Right renal pelvis (tissue), 4 donors: ENCODE measurements around the gene CNOT1. TPM values are rescaled to one million over a fixed set of nuclear protein-coding genes. Genes with fewer than 3 reads are reported as not detected.
"Not testable (repeated sequence)": the region's sequence is repeated elsewhere in the genome, so short reads cannot be mapped to it uniquely, and the experiment has no call there.

Source experiments
- DNase-seq, 4 donors: peaks; one replicate each; pipeline ENCODE4 v3.0.0-alpha.2; 2013; ENCODE audit warnings: low read depth in 4 of 4, low spot score in 3 of 4, missing footprints in 1 of 4
- polyA plus RNA-seq, 4 donors: library from polyadenylated mRNA; unstranded; fragments of 120-200 nt; gene quantifications; one replicate each; pipeline ENCODE4 v1.2.1, GENCODE V29; 2013; ENCODE audit not compliant: insufficient read length in 4 of 4

Gene CNOT1
- polyA plus RNA-seq = 100 to 1,000 TPM; 161 to 182 (median 174) TPM

DNA sequence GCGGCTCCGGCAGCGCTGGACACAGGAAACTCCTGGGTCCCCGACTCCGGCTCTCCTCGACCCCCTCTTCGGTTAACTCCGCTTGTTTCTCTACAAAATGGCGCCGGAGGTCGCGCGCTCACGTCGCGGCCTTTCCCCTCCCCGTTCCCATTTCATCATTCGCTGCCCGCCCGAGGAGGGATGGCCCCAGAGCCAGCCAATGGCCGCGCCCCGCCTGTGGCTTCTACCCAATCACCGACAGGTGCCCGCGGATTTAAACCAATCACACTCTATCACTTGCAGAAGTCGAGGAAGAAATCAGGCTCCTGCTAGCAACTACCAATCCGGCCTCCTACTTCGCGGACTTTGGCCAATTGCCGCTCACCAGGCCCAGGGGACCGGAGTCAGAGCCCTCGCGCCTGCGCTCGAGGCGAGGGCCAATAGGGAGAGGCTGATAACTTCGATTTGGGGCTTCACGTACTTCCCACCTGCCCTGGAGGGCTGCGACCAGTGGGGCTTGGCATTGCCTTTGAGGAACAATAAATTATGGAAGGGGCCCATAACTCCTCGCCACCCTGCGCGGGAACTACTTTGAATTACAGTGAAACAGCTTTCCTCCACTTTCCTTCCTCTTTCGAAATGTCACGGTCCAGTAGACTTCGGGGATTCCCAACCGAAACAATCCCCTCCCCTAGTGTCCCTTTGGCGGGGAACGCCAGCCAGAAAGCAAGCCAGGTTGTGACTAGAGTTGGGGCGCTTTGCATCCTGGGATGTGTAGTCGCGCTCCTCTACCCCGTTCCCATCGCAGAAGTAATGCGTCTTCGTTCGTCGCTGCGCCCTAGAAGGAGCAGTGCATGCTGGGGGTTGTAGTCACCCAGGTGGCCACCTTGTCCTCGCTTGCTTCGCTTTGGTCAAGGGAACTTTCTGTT lies at the start of gene CNOT1:
CNOT1 (minus strand) TSS at position 94 of the 908 bp plus-strand sequence. CDS start 30,489 bp downstream, outside the sequence.
- peak; percentile 96 to 97 (median 96) for DNase-seq

DNA sequence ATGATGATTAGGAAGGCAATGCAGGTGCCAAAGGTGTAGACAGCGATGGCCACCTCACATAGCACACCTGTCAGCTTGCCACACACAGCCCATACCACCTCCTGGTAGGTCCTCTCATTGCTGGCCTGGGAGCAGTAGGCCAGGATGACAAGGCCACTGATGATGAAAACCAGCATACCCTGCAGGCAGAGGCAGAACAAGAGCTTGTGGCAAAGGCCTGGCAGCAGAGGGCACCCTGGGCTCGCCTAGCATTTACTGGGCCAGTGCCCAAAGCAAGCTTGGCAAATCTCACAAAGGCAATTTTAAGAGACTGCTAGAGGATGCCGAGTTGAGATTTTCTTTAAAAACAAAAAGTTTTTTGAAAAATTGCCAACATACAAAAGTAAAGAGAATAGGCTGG lies 49.1 kb upstream of the CNOT1 start:
- no peak for DNase-seq

DNA sequence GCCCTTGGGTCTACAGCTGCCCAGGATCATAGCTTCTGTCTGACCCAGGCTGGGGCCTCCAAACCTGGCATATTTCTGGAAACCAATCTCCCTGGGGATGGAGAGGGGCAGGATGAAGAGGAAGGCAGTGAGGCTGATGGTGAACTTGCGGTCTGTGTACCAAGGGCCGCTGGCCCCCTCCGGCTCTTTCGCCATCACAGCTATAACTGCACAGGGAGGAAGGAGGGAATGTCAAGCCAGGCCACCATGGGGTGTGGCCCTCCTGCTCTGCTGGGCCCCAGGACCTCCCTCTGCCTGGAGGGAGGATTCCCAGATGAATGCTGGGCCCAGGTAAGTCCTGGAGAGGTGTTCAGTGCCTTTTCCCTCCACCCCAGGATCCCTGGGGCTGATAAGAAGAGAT lies 48.6 kb upstream of the CNOT1 start:
- DNase-seq = no peak

DNA sequence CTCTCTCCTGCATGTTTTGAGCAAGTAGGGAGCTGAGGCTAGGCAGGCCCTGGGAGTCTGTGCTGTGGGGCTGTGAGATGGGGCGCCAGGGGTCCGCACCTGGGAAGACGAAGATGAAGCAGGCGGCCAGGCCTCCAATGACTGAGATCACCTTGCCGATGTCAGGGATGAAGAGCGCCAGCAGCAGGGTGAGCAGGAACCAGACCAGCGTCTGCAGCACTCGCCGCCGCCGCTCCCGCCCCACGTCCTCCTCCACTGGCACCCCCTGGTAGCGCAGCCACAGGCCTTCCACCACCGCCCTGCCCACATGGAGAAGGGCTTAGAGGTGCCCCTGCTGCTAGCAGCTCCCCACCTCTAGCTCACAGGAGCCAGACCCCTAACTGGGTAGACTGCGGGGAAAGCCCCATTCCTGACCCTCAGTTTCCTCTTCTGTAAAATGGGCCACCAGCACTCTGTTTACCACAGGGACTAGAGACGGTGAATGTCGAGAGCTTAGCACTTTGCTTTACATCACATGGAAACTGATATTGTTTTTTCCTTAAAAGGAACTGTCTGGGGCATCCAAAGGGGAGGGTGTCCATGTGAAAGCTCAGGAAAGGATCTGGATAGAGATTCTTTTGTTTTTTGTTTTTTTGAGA lies 41.4 kb upstream of the CNOT1 start:
- no peak for DNase-seq

DNA sequence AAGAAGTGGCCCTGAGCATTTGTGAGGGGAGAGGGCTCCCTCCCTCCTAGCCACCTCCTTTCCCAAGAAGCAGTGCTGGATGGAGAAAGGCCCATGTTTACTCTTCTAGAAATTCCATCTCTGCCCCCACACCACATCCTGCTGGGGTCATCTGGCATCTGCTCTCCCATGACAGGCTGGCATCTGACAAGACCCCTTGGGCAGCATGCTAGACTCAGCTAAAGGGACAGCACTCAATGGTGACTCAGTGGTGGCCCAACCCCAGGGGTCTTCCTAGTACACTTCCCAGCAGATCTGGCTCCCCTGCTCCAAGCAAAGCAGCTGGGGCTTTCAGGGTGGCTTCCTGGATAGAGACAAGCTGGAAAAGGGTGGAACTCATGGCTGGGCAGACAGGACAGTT lies 40.6 kb upstream of the CNOT1 start:
- DNase-seq = no peak

DNA sequence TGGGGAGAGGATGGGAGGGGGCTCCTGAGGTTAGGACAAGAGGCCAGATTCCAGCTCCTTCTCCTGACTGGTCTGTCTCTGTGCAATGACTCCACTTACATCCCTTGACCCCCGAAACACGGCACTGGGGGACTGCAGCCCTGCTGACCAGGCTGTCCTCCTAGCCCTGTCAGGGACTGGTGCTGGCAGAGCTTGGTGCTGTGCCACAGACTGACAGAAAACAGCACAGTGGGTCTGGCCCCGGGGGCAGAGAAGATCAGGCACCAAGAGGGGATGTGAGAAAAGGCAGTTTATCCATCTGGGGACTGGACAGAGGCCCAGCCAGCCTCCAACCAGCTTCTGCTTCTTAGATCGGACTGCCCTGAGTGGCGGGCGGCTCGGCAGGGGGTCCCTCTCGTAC lies 35.6 kb upstream of the CNOT1 start:
- DNase-seq = no peak

DNA sequence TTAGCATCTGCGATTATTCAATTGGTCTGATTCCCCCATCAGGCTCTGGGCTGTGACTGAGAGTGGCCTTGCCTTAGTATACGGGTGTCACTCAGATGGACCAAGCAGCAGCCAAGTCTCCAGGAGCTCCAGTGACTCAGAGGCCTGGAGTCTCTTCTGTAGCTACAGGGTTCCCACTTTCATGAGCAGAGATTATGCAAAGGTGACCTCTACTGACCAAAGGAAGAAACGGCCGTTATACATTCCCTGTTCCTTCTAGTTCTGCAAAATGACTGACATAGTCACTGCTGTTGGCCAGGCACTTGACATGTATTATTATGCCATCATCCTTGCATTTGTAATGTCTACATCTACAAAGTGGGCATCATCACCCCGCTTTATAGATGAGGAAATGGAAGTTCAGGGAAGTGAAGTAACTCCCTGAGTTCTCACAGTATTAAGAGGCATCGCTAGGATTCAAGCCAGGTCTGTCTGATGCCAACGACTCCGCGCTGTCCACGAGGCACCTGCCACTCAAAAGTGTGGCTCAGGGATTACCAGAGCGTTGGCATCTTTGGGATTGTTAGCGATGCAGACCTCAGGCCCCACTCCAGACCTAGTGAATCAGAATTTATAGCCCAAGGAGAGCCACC lies 31.7 kb upstream of the CNOT1 start:
- peak; percentile 32 to 48 (median 38) for DNase-seq

DNA sequence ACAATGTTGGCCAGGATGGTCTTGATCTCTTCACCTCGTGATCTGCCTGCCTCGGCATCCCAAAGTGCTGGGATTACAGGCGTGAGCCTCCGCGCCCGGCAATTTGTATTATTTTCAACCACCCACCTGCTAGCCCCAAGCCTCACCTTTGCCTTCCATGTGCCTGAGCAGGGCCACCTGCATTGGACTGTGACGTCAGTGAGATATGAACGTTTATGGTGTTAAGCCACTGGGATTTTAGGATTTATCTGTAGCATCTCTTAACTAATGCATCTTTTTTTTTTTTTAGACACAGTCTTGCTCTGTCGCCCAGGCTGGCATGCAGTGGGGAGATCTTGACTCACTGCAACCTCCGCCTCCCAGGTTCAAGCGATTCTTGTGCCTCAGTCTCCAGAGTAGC lies 30.3 kb upstream of the CNOT1 start:
- DNase-seq = not testable (repeated sequence)

DNA sequence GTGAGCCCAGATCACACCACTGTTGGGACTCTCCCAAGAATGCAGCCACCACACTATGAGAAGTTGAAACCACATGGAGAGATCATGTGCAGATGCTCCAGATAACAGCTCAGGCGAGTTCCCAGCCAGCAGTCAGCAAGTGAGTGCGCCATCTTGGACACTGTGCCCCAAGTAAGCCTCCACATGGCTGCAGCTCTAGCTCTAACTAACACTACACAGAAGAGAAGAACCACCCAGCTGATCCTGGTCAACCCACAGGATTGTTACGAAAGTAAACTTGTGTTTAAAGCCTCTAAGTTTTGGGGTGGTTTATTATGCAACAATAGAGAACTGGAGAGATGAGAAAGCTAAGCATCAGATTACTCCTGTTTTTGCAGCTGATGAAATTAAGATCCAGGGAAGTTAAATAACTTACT lies 29.2 kb upstream of the CNOT1 start:
- DNase-seq = no peak

DNA sequence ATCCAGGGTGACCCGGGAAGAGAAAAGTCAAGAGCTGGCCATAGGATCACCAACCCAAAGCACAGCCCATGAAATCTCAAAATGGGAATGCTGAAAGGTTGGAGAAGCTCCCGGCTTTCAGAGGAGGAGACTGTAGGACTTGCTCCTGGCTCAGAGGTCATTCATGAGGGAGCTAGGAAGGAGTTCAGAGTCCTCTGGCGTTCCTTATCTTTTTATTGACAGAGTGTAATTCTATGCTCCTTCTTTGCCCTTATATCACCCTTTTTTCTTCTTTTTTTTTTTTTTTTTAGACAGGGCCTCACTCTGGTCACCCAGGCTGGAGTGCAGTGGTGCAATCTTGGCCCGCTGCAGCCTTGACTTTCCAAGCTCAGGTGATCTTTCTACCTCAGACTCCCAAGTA lies 27.3 kb upstream of the CNOT1 start:
- DNase-seq = no peak

DNA sequence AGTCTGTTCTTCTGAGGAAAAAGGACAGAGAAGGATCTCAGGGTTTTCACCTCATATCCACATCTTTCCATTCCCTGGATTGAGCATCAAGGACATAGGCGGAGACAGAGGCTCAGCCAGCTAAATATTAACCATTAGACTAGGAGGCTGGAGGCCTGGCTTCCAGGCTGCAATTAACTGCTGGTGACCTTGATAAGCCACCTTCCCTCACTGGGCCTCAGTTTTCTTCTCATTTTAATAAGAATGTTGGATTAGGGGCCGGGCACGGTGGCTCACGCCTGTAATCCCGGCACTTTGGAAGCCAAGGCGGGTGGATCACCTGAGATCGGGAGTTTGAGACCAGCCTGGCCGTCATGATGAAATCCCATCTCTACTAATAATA lies 25.6 kb upstream of the CNOT1 start:
- DNase-seq = no peak

DNA sequence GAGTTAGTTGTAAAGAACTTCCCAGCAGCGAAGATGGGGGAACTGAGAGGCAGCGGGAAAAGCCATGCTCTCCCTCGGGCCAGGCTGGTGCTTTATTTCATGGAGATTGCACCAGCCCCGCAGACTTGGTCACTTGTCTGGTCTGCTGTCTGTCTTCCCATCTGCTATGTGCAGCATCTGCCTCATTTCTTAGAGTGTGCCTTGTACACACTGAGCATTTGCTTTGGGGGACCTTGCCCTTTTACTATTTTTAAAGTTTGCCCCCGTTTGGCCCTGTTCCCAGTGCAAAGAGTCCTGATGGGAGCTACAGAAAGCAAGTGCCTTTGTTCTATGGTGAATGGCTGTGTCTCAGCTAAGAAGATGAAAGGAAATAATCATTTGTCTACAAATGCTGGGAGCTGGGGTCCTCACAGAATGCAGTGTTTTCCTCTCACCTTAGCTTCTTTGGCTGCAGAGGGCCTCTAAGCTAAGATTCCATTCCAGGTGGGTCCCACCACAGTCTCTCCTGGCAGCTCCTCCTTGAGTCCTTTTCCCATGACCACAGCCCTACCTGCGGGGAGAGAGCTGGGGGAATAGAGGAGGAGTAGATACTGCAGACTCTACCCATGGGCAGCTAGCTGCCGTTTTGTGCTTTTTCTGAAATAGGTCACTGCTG lies 25.1 kb upstream of the CNOT1 start:
- no peak for DNase-seq

DNA sequence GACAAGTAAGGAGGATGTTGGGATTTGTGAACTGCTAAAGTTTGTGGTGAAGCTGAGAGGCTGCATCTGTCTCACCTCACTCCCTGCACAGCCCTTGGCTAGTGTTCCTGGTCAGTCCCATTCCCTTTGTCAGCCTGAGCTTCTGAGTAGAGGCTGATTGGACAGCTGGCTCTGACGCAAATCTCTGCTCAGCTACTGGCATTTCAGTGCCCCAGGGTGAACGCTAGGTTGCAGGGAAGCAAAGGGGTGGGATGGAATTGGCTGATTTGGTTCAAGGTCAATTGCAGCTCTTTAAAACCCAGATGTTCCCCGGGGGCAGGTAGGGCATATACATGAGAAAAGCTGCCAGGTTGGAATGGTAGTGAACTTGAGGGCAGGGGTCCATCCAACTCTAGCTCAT lies 23.1 kb upstream of the CNOT1 start:
- DNase-seq = no peak

DNA sequence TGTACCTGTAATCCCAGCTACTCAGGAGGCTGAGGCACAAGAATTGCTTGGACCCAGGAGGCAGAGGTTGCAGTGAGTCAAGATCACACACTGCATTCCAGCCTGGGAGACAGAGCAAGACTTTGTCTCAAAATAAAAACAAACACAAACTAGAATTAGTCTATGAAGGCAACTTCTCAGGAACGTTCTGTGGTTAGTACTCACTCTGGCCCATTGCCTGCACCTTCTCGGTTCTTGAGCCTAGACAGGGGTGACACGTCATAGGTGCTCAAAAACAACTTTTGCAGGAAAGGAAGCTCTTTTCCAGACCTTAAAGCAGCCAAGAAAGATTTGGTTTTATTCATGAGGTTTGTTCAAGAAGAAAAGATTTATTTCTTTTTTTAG lies 22.3 kb upstream of the CNOT1 start:
- DNase-seq = no peak

DNA sequence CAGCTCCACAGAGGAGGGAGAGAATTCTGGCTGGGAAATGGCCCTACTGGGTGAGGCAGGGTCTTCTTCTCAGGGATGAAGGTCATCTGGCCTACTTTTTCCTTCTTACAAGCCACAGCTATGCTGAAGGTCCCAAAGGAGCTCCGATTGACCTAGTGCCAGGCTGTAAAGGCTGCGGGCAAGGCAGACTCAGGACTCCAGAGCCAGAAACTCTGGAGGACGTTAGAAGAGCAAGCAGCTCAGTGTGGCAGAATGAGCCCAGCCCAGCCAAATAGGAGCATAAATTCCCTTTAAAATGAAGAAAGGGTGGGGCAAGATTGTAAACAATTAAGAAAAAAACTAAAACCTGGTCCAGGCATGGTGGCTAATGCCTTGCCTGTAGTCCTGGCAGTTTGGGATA lies 20.1 kb upstream of the CNOT1 start:
- no peak for DNase-seq

DNA sequence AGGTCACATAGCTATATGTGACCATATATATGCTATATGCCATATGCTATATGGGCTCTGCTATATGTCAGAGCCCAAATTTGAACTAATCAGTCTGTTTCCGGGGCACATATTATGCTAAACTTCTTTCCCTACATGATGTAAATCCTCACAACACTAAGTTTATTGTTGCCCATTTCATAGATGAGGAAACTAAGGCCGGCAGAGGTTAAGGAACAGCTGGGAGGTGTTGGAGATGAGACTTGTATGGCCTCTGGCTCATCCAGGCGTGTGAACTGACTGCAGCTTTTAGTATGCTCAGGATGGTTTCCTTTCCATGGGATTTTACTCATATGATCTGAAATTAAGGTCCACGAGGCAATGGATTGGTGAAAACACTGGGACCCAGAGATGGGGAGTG lies 17.5 kb upstream of the CNOT1 start:
- DNase-seq = no peak

DNA sequence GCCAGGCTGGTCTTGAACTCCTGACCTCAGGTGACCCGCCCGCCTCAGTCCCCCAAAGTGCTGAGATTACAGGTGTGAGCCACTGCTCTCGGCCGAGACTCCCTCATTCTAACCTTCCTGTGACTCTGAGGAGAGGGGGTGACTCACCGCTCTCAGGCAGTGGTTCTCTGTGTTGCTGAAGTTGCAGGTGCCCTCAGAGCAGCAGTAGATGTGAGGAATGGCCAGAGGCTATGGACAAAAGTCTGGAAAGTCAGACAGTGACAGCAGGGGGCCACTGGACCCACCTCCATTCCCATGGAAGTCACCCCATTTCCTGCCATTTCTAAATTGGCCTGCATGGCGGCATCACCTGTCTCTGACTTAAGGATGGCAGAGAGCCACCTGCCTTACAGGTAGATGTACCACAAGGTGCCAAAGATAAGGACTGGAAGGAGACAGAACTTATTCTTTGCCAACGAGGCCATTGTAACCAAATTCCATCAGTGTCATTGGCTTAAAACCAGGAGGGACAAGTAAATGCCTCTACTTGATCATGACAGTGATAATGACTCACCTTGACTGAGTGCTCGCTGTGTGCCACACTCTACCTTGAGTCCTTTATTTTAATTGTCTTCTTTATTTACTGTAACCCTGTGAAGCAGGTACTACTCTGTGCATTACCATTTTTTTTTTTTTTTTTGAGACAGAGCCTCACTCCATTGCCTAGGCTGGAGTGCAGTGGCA lies 15.3 kb upstream of the CNOT1 start:
- DNase-seq = no peak

DNA sequence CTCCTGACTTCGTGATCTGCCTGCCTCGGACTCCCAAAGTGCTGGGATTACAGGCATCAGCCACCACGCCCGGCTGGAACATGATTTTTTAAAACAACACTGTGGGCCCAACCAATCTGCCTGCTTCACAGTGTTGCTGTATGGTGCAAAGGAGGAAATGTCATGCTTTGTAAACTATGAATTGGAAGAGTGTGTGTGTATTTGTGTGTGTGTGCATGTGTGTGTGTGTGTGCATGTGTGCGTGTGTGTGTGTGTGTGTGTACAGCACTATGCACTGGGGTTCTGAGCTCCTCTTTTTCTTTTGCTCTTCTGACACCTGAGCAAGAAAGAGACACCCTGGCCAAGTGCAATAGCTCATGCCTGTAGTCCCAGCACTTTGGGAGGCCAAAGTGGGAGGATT lies 14.5 kb upstream of the CNOT1 start:
- no peak for DNase-seq

DNA sequence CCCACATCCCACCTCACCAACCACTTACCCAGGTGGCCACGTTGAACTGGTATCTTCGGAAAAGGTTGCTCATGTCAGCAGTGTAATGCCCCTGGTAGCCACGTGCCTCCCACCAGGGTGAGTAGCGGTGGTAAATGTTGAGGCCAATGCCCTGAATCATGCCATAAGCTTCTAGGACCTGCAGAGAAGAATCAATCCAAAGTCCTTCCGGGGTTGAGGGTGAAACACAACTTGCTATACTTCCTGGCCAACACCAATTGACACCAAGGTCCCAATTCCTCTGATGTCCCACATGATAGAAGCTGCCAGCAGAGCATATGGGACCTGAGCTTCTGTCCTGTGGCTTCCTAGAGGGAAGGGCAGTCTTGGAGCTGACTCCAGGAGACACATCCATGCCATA lies 11.3 kb upstream of the CNOT1 start:
- DNase-seq = no peak

DNA sequence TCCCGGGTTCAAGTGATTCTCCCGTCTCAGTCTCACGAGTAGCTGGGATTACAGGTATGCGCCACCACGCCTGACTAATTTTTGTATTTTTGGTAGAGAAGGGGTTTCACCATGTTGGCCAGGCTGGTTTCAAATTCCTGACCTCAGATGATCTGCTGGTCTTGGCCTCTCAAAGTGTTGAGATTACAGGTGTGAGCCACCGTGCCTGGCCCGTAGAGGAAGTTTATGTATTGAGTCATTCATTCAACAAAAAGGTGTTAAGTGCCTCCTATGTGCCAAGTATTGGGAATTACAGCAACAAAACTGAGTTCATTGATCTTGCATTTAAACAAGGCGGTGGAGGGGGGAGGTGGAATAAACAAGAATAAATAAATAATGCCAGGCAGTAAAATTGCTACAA lies 10.2 kb upstream of the CNOT1 start:
- no peak for DNase-seq
